Fibroblast of lung (primary cell): ENCODE results near the gene NELFB. TPM values are rescaled to one million over a fixed set of nuclear protein-coding genes. Genes with fewer than 3 reads are reported as not detected.

Source experiments
- DNase-seq, 2 donors: peaks; one replicate each; pipeline versions ENCODE4 v3.0.0 to v3.0.0-alpha.2; 2010; ENCODE audit warnings: low read depth in 2 of 2
- H2AFZ ChIP-seq: 2 replicates; pipeline ENCODE4 v1.5.1; 2012; ENCODE audit warnings: low read length, control low read depth, inconsistent platforms
- H3K27ac ChIP-seq: 2 replicates; pipeline ENCODE4 v1.5.1; 2011; ENCODE audit warnings: low read length, control low read depth; ENCODE audit not compliant: insufficient read depth
- H3K27me3 ChIP-seq: 2 replicates; pipeline ENCODE4 v1.5.1; 2011; ENCODE audit warnings: mild to moderate bottlenecking, low read length; ENCODE audit not compliant: control insufficient read depth, insufficient read depth
- H3K36me3 ChIP-seq: 2 replicates; pipeline ENCODE4 v1.5.1; 2011; ENCODE audit warnings: low read length; ENCODE audit not compliant: control insufficient read depth, insufficient read depth
- H3K4me1 ChIP-seq: 2 replicates; pipeline ENCODE4 v1.5.1; 2011; ENCODE audit warnings: low read length; ENCODE audit not compliant: control insufficient read depth, insufficient read depth; ENCODE audit errors: extremely low read depth
- H3K4me2 ChIP-seq: 2 replicates; pipeline ENCODE4 v1.5.1; 2011; ENCODE audit warnings: low read length, control low read depth; ENCODE audit not compliant: insufficient read depth; ENCODE audit errors: extremely low read depth
- H3K4me3 ChIP-seq, 4 experiments: fragments of 200-600 bp in 1 of 4; sonication (generic) in 1 of 4; replicated peaks in 1 of 4; 2 replicates each; pipeline ENCODE4 v1.5.1; 2011 to 2016; ENCODE audit warnings: low read length in 4 of 4, low read depth in 3 of 4, mild to moderate bottlenecking in 3 of 4, control low read depth in 2 of 4, inconsistent platforms in 1 of 4, mixed read lengths in 1 of 4; ENCODE audit not compliant: insufficient read depth in 1 of 4; ENCODE audit errors: control extremely low read depth in 1 of 4
- H3K79me2 ChIP-seq: 2 replicates; pipeline ENCODE4 v1.5.1; 2012; ENCODE audit warnings: mild to moderate bottlenecking, low read length, inconsistent platforms; ENCODE audit not compliant: control insufficient read depth, insufficient read depth
- H3K9ac ChIP-seq: 2 replicates; pipeline ENCODE4 v1.5.1; 2011; ENCODE audit warnings: mild to moderate bottlenecking, low read length, control low read depth; ENCODE audit not compliant: insufficient read depth
- H3K9me3 ChIP-seq: 2 replicates; pipeline ENCODE4 v1.5.1; 2012; ENCODE audit warnings: low read depth, low read length; ENCODE audit not compliant: control insufficient read depth, insufficient read depth
- H4K20me1 ChIP-seq: 2 replicates; pipeline ENCODE4 v1.5.1; 2011; ENCODE audit warnings: low read length; ENCODE audit not compliant: control insufficient read depth, insufficient read depth; ENCODE audit errors: extremely low read depth
- CTCF ChIP-seq, 2 donors: IDR thresholded peaks in 1 of 2; conservative IDR thresholded peaks in 1 of 2; 1 replicate in 1 of 2; 2 replicates in 1 of 2; pipeline ENCODE4 v1.5.1; 2011 to 2012; ENCODE audit warnings: low read length in 2 of 2, control low read depth in 1 of 2, inconsistent platforms in 1 of 2, low read depth in 1 of 2, mild to moderate bottlenecking in 1 of 2
- EZH2 ChIP-seq: IDR thresholded peaks from 2 replicates; pipeline ENCODE4 v1.5.1; 2012; ENCODE audit warnings: low read length, control low read depth, mild to moderate bottlenecking; ENCODE audit errors: missing control alignments
- polyA plus RNA-seq, 2 donors: library from polyadenylated mRNA; depleted of rRNA in 1 of 2; stranded (reverse) in 1 of 2; unstranded in 1 of 2; fragments of >200 nt; gene quantifications; 2 replicates each; pipeline ENCODE4 v1.2.1, GENCODE V29; 2011 to 2012; ENCODE audit warnings: missing spikeins in 1 of 2
- total RNA-seq: library from RNA; depleted of rRNA; stranded (reverse); fragments of >200 nt; gene quantifications from 2 replicates; pipeline ENCODE4 v1.2.1, GENCODE V29; 2014

The NELFB gene
- total and polyA plus RNA-seq, 2 donors (not counting 1 experiment from before 2014, with no cell fraction given) = 23.5 to 50.0 TPM

DNA sequence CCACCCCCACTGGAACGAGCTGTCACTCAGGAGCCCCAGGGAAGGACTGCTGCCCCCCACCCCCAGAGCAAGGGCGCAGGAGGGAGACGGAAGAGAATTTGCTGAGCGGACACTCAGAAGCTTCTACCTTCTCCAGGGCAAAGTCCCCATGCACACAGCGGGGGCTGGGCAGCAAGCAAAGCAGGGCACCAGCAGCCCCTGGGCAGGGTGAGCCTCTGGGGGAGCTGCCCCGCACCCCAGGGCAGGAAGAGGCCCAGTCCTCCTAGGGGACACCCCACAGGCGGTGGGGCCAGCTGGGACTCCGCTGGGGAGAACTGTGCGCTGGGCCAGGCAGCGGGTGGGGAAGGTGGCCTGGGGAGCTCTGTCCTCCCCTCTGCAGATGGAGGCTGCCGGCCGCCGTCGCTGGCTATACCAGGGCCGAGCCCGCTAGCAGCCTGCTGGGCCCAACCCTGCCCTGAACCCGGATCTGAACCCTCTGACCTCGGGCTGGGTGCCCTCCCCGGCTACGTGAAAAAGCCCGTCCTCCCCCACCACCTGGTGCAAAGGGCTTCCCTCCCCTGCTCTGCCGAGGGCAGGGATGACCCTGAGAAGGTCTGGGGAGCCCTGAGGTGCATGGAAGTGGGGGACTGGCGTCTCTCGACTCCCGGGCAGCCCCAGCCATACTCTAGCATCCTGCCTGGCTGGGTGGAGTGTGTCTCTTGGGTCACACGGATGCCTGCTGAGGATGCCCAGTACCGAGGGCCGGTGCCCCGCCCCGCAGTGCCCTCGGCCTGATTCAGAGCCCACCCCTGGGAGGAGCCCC, 25.0 kb upstream of the NELFB start:
- no peak overlapping the region for H3K4me2 ChIP-seq
- no peak overlapping the region for H3K4me3 ChIP-seq
- DNase-seq = no peak

DNA sequence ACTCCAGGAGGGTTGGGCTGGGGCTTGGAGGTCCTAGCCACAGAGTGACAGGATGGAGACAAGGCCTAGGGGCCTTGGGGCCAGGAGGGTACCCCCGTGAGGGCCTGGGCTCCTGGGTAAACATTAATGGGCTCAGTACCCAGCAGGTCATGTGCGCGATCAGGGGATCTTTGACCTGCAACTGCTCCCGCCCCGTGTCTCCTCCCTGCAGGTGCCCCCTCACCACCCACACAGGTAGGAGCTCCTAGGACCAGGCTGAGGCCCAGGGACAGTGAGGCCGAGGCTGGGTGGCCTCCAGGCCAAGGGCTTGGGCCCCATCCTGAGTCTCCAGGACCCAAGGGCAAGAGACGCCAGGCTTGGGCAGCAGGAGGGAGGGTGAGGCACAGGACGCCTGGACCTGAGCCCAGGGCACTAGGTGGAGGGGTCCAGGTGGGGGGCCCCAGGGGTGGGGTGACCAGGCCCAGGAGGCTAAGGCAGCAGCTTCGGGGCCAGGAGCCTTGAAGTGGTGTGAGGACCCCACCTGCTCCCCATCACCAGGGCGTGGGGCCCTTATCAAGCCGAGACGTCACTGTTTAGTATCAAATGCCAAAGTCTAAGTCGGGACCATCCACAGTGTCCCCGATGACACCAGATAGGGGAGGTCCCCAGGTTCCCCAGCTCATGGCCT, 24.3 kb upstream of the NELFB start, which contains the start of gene SLC34A3:
TSS of gene SLC34A3 (plus strand) at position 197 of the 667 bp plus-strand sequence. CDS start 802 bp downstream, outside the sequence.
- no peak within 1 kb of the TSS for H3K9ac ChIP-seq
- TF ChIP-seq CTCF (conservative IDR thresholded peaks at IDR 0.05 in 1 of 2, IDR thresholded peaks at IDR 0.05 in 1 of 2; ENCODE audit: low read depth in 1 of 2, low read length in 2 of 2) (no peak), EZH2 (no peak)
- H3K4me1 ChIP-seq = no peaks in the 10 kb centered on the region
- H3K36me3 ChIP-seq = no peaks in the 10 kb centered on the region
- H3K79me2 ChIP-seq = no peaks in the 10 kb centered on the region
- H3K27me3 ChIP-seq = no peaks in the 10 kb centered on the region
- H3K9me3 ChIP-seq = no peaks in the 10 kb centered on the region
- no peaks in the 10 kb centered on the region for H4K20me1 ChIP-seq
- H2AFZ ChIP-seq = no peak within 1 kb of the TSS
- no peak within 1 kb of the TSS for H3K4me3 ChIP-seq
- no peak for DNase-seq
- H3K4me2 ChIP-seq = no peak within 1 kb of the TSS
- H3K27ac ChIP-seq = no peak within 1 kb of the TSS

More for the DNA sequence above, 25.0 kb upstream of the NELFB start:
- H3K9ac ChIP-seq = no peak overlapping the region
- no peaks in the 10 kb centered on the region for H3K9me3 ChIP-seq
- TF ChIP-seq CTCF (conservative IDR thresholded peaks at IDR 0.05 in 1 of 2, IDR thresholded peaks at IDR 0.05 in 1 of 2; ENCODE audit: low read depth in 1 of 2, low read length in 2 of 2) = no peak
- no peak for TF ChIP-seq EZH2
- no peaks in the 10 kb centered on the region for H3K27me3 ChIP-seq
- H3K79me2 ChIP-seq = no peaks in the 10 kb centered on the region
- H3K36me3 ChIP-seq = no peaks in the 10 kb centered on the region
- H4K20me1 ChIP-seq = no peaks in the 10 kb centered on the region
- H3K27ac ChIP-seq = no peak overlapping the region
- H3K4me1 ChIP-seq = no peaks in the 10 kb centered on the region
- H2AFZ ChIP-seq = no peak overlapping the region

- no peak for DNase-seq
- H3K4me2 ChIP-seq = no peak overlapping the region
- no peaks in the 10 kb centered on the region for H3K79me2 ChIP-seq
- no peaks in the 10 kb centered on the region for H4K20me1 ChIP-seq
- H3K27ac ChIP-seq = no peak overlapping the region
- TF ChIP-seq EZH2 (no peak), CTCF (conservative IDR thresholded peaks at IDR 0.05 in 1 of 2, IDR thresholded peaks at IDR 0.05 in 1 of 2; ENCODE audit: low read depth in 1 of 2, low read length in 2 of 2) (no peak)
- H3K4me3 ChIP-seq = no peak overlapping the region
- no peaks in the 10 kb centered on the region for H3K36me3 ChIP-seq
- H2AFZ ChIP-seq = no peak overlapping the region
- no peak overlapping the region for H3K9ac ChIP-seq
- no peaks in the 10 kb centered on the region for H3K27me3 ChIP-seq
- no peaks in the 10 kb centered on the region for H3K9me3 ChIP-seq
- no peaks in the 10 kb centered on the region for H3K4me1 ChIP-seq
Observed at GRCh38 chr9:137231372-137232039, 23.6 kb upstream of the NELFB start.
